GM19035 (cell line): ENCODE measurements around the gene PDLIM1.
"Not testable (repeated sequence)": the region's sequence is repeated elsewhere in the genome, so short reads cannot be mapped to it uniquely, and the experiment has no call there.

Experiments used
- ATAC-seq: cut with Tn5 transposase; IDR thresholded peaks from one replicate; pipeline ENCODE4 v1.9.1; 2021; ENCODE audit not compliant: unreplicated experiment

The PDLIM1 gene

DNA sequence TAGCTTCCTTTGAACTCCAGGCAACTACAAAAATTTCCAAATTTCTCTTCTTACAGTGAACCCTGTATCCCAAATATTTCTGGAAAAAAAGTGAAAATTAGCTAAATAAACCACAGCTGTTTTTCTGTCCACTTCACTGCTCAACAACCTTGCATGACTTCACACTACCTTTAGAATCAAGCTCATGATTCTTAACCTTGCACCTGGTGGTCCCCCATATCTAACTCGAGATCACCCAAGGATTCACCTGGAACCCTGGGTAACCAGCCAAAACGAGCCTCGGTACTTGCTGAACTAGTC, 47.5 kb downstream of the PDLIM1 start:
- ATAC-seq: no peak

- ATAC-seq: no peak
These were observed 48.1 kb downstream of the PDLIM1 start for GRCh38 chr10:95242581-95243317.

GRCh38 chr10:95241533-95241932, 49.3 kb downstream of the PDLIM1 start:
- no peak for ATAC-seq

DNA sequence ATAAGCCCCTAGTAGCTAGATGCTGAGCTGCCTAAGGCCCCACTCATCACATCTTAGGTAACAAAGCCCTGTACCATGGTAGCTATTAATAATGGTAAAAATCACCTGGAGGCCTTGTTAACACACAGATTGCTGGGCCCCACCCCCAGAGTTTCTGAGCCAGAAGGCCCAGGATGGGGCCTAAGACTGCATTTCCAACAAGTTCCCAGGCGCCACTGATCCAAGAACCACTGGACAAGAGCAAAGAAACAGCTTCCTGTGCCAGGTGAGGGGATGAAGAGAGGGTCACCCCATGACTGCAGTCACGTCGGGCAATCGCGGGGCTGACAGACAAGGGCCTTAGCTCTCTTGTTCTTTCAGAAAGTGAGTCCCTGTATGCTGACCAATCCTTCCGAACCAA, 50.0 kb downstream of the PDLIM1 start:
- ATAC-seq: no peak

DNA sequence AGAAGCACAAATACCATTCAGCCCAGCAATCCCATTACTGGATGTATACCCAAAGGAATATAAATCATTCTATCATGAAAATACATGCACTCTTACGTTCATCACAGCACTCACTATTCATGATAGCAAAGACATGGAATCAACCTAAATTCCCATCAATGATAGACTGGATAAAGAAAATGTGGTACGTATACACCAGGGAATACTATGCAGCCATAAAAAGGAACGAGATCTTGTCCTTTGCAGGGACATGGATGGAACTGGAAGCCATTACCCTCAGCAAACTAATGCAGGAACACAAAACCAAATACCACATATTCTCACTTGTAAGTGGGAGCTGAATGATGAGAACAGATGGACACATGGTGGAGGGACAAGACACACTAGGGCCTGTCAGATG, 50.7 kb downstream of the PDLIM1 start:
- ATAC-seq: not testable (repeated sequence)

DNA sequence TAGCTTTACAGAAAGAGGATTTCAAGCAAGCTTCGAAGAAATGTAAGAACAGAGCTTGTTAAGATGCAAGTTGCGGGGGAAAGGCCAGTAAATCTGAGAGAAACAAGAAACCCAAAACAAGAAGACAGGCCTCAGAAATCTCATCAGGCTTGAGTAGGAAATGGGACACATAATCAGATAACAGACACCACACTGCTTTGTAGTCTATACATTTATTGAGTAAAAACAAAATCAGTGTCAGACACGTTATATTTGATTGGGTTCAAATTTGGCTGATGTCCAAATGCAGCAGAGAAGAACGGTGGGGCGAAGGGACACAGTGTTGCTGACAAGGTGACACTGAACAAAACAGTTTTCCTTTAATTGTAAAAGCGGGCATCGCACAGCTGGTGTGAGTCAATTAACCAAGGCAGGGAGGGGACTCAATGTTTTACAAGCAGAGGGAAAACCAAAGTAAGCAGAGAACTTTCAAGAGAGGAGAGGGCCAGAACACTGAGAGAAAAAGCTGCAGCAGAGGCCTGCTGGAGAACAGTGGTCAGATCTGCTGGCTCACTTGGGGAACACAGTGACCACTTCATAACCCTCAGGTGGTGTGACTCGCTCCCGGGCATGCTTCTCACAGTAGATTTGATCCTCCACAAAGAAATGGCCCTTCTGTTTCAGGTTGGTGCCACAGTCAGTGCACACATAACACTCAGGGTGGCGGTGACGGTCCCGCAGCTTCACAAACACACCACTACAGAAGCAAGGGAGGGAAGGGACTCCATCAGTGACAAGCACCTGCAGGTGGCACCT, 53.2 kb downstream of the PDLIM1 start:
- no peak for ATAC-seq

DNA sequence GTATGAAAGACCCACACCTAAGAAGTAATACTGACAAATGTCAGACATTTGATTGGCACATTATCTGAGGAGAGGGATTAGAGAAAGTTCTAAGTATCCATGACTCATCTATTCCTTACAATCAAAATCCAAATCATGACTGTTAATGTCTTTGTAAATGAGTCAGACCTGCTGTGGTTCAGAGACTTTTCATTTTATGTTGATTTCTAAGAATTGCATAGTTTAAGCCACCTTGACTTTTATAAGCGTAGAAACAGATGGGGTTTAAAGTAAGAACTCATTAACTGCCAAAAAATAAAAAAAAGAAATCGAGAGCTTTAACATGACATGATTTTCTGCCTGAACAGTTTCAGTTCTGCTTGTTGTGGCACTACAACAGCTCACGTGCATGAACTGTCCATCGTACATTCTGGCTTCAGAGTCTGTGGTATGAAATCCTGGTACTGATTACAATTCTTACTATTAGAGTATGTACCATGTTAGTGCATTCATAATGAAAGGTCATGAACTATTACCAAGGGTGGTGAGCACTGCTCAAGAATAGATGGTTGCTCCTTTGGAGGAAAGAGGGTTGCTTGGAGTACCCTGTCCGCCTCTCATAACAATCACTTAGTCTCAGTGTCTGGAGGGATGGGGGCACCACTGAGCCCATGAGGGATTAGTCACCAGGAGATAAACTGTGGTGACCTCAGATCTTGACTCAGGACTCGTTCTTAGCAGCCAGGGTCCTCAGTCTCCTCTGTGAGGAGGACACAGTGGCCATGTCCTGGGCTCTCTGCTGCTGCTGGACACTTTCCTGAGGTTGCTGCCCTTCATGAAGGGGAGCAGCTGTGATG, 54.5 kb downstream of the PDLIM1 start:
- ATAC-seq: peak; percentile 95

- no peak for ATAC-seq
These were observed 55.1 kb downstream of the PDLIM1 start for GRCh38 chr10:95235676-95236067.

DNA sequence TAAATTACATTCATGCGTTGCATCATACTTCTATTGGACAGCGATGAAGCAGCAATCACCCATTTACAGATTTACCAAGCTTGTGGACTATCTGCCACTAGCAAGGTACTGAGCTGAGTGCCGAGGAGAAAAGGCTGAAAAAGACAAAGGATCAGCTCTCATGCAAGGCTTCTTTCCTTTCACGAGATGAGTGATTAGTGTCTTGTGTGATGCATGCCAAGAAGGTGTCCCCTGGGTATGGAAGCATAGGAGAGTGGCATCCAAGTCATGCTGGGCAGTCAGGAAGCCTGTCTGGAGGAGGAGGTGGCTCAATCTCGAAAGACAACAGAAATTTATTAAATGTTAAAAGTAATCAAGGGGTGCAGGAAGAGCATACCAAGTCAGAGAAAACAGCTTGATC, 55.9 kb downstream of the PDLIM1 start:
- ATAC-seq: no peak

GRCh38 chr10:95233377-95234034, 57.3 kb downstream of the PDLIM1 start:
- ATAC-seq: no peak

DNA sequence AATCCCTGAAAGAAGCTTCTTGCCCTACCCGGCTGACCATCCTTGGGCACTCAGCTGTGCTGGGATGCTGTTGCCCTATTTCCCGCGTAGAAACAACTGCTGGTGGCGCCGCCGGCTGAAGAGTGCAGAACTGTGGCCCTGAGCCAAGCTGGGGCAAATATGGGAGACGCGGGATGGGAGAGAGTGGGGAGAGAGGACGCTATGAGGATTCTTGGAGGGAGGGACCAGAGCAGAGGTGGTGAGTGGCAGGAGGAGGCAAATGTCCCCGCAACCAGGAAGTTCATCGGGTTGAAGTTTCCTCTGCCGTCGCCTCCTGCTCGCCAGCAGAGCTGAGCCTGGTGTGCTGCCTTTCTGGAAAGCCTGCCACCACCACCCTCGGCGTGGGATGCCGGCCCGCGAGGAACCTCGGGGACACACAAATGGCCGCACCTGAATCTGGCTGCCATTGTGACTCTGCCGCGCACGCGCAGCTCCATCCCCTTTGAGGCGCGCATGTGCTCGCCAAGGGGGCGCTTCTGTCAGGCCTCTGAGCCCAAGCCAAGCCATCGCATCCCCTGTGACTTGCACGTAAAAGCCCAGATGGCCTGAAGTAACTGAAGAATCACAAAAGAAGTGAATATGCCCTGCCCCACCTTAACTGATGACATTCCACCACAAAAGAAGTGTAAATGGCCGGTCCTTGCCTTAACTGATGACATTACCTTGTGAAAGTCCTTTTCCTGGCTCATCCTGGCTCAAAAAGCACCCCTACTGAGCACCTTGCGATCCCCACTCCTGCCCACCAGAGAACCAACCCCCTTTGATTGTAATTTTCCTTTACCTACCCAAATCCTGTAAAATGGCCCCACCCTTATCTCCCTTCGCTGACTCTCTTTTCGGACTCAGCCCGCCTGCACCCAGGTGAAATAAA, 59.9 kb downstream of the PDLIM1 start:
- ATAC-seq: peak; percentile 51

DNA sequence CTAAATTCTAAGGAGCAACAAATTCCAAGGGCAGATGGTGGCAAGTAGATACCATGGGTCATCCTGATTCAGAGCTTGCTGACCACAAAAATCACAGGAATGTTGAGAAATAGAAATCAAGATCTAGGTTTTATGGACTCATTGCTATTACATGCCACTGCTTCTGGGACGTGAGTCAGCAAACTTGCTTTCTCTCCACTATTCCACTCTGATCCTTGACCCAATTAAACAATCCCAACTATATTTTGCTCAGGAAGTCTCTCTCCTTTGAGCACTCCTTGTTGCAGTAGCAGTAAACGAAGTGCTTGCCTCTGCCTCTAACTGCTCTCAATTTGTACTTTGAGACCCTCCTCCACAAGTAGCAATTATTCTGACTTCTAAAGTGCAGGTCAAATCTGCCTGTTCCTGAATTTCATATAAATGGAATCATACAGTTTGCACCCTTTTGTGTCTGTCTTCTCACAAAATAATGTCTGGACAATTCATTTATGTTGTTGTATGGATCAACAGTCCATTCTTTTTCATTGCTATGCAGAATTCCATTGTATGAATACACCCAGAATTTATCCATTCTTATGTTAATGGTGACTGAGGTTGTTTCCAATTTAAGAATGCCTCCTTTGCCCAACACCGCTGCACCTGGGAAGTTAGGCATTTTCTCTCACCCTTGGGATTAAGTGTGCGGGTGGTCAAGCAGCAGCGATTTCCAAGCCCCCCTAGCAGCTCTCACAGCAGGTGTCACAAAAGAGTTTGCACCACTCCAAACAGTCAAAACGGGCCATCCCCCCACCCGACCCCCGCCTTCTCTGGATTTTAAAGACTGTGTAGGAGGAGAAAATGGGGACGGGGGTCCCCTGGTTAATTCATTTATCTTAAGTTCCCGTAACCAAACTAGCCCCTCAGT, 60.8 kb downstream of the PDLIM1 start:
- ATAC-seq: no peak

DNA sequence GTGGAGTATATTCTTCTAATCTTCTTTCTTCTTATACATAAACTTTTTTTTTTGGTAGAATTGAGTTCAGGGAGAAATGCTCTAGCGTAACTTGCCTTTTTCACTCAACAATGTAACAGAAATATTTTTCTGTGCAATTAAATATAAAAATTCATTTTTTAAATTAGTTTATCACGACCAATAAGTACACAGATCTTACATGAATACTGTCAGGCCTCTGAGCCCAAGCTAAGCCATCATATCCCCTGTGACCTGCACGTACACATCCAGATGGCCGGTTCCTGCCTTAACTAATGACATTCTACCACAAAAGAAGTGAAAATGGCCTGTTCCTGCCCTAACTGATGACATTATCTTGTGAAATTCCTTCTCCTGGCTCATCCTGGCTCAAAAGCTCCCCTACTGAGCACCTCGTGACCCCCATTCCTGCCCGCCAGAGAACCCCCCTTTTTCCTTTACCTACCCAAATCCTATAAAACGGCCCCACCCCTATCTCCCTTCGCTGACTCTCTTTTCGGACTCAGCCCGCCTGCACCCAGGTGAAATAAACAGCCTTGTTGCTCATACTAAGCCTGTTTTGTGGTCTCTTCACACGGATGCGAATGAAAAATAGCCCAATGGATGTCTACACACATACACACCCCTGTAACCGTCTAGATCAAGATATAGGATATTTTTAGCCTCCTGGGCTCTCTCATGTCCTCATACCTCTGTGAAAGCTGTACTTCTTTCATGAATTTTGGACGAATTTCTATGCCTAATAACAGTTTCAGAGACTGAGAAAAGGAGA, 61.7 kb downstream of the PDLIM1 start:
- ATAC-seq: not testable (repeated sequence)

GRCh38 chr10:95225136-95225535, 65.7 kb downstream of the PDLIM1 start:
- ATAC-seq: no peak

DNA sequence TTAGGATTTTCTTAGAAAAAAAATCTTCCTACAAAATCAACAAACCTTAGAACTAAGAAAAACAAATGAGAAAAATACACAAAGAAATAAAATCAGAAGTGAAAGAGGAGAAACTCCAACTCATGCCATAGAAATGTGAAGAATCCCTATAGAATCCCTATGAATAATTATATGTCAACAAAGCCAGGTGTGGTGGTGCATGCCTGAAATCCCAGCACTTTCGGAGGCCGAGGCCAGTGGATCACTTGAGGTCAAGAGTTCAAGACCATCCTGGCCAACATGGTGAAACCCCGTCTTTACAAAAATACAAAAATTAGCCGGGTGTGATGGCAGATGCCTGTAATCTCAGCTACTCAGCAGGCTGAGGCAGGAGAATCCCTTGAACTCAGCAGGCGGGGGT, 69.7 kb downstream of the PDLIM1 start:
- ATAC-seq: no peak

DNA sequence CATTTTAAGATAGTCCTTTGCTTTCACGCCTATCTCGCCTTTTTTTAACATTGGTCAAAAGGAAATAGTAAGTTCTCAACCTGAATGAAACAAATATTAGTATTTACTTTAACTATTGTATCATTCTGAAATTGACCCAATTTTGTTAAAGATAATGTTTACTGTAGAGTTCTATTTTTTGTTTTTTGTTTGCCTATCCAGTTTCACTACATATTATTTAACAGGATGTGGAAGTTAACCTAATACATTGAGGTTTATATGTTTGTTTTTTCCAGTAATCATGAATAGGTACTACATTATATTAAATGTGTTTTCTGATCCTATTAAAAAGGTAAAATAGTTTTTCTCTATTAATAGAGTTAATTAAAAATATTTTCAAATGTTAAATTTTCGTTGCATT, 70.3 kb downstream of the PDLIM1 start:
- ATAC-seq: no peak

DNA sequence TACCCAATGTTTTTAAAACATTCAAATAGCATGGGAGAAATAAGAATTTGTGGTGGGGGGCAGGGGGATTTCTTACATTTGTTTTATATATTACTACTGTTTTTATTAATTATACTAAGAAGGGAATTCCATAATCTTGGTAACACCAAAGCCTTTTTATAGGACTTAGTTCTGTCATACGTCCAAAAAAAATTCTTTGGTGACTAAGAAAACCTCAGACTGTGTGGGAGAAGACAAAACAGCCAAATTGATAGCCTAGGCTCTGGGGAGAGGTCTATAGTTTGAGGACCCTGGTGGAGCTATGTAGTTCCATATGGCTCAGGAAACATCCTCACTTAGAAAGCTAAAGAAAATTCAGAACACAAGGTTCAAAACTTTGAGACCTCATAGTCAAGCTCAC, 73.3 kb downstream of the PDLIM1 start:
- no peak for ATAC-seq

DNA sequence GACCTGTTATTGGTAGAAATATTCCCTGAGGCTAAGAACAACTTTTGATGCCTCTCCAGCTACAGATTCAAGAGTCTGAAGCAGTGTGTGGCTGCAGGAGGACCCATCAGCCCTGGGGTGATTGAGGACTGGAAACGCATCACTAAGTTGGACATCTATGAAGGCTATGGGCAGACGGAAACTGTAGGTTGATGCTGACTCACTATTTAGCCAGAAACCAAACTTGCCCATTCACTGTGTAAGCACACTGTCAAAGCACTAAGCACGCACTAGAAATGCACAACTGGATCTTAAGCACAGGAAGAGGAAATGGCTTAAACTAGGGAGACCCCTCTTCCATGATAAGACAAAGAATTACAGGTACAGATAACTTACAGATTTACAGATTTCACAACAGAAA, 76.0 kb downstream of the PDLIM1 start:
- no peak for ATAC-seq
